ENCODE results near the gene TXNRD1. TPM values are rescaled to one million over a fixed set of nuclear protein-coding genes. Genes with fewer than 3 reads are reported as not detected.

Gene TXNRD1
- total RNA-seq, 1 donor from 2014 or later: 83.7 TPM

GRCh38 chr12:104280111-104280510 is 64.5 kb downstream of the TXNRD1 start:
- Mint-ChIP-seq H3K27ac (no peak overlapping the region), H3K4me3 (ENCODE audit: low read depth) (no peak overlapping the region), H3K9me3 (no peaks in the 10 kb centered on the region), H3K27me3 (ENCODE audit: low read depth) (no peaks in the 10 kb centered on the region), H3K4me1 (ENCODE audit: low read depth) (peaks cover 18% of the 10 kb centered on the region), H3K36me3 (ENCODE audit: low read depth) (no peaks in the 10 kb centered on the region)
- DNase-seq (ENCODE audit: low spot score): no peak
- intact Hi-C loops (cut with micrococcal nuclease): loop anchor here (10.0 kb wide), 1 partner anchor 215 kb away; the partner anchor contains the start of gene HCFC2

- no peak for DNase-seq (ENCODE audit: low spot score)
- H3K27ac Mint-ChIP-seq: no peak overlapping the region
- no peak overlapping the region for H3K4me3 Mint-ChIP-seq (ENCODE audit: low read depth)
- H3K36me3 Mint-ChIP-seq (ENCODE audit: low read depth): no peaks in the 10 kb centered on the region
- H3K27me3 Mint-ChIP-seq (ENCODE audit: low read depth): no peaks in the 10 kb centered on the region
- H3K9me3 Mint-ChIP-seq: no peaks in the 10 kb centered on the region
- intact Hi-C loops (cut with micrococcal nuclease): loop anchor here (10.0 kb wide), 1 partner anchor 216 kb away; the partner anchor contains the start of gene HCFC2
- peaks cover 19% of the 10 kb centered on the region for H3K4me1 Mint-ChIP-seq (ENCODE audit: low read depth)
Measured at GRCh38 chr12:104280717-104281458, 65.3 kb downstream of the TXNRD1 start.

GRCh38 chr12:104281636-104282035 is 66.1 kb downstream of the TXNRD1 start:
- H3K36me3 Mint-ChIP-seq (ENCODE audit: low read depth): no peaks in the 10 kb centered on the region
- H3K4me1 Mint-ChIP-seq (ENCODE audit: low read depth): peaks cover 22% of the 10 kb centered on the region
- no peak for DNase-seq (ENCODE audit: low spot score)
- intact Hi-C loops (cut with micrococcal nuclease): loop anchor here (10.0 kb wide), 1 partner anchor 217 kb away; the partner anchor contains the start of gene HCFC2
- no peaks in the 10 kb centered on the region for H3K9me3 Mint-ChIP-seq
- H3K27ac Mint-ChIP-seq: no peak overlapping the region
- no peaks in the 10 kb centered on the region for H3K27me3 Mint-ChIP-seq (ENCODE audit: low read depth)
- H3K4me3 Mint-ChIP-seq (ENCODE audit: low read depth): no peak overlapping the region

GRCh38 chr12:104282109-104282508 is 66.5 kb downstream of the TXNRD1 start:
- Mint-ChIP-seq H3K4me1 (ENCODE audit: low read depth) (peaks cover 23% of the 10 kb centered on the region), H3K36me3 (ENCODE audit: low read depth) (no peaks in the 10 kb centered on the region), H3K27me3 (ENCODE audit: low read depth) (no peaks in the 10 kb centered on the region), H3K9me3 (no peaks in the 10 kb centered on the region), H3K4me3 (ENCODE audit: low read depth) (no peak overlapping the region), H3K27ac (no peak overlapping the region)
- no peak for DNase-seq (ENCODE audit: low spot score)
- intact Hi-C loops (cut with micrococcal nuclease): loop anchor here (10.0 kb wide), 1 partner anchor 217 kb away; the partner anchor contains the start of gene HCFC2

- Mint-ChIP-seq H3K27me3 (ENCODE audit: low read depth) (no peaks in the 10 kb centered on the region), H3K9me3 (no peaks in the 10 kb centered on the region), H3K36me3 (ENCODE audit: low read depth) (peaks cover 16% of the 10 kb centered on the region), H3K27ac (peak overlapping the region; percentile 100), H3K4me1 (ENCODE audit: low read depth) (peaks cover 25% of the 10 kb centered on the region), H3K4me3 (ENCODE audit: low read depth) (peak overlapping the region; percentile 100)
- intact Hi-C loops (cut with micrococcal nuclease): loop anchor here (1.0 to 10.0 kb wide), 8 partner anchors 51 to 1045 kb away; partner anchors contain the start of genes C12orf75, HCFC2 and HSP90B1
- DNase-seq (ENCODE audit: low spot score): no peak
Measured at GRCh38 chr12:104285740-104286515, 70.3 kb downstream of the TXNRD1 start.

GRCh38 chr12:104286516-104287482 is 71.2 kb downstream of the TXNRD1 start:
- Mint-ChIP-seq H3K27me3 (ENCODE audit: low read depth) (no peaks in the 10 kb centered on the region), H3K9me3 (no peaks in the 10 kb centered on the region), H3K4me3 (ENCODE audit: low read depth) (peak overlapping the region; percentile 100), H3K27ac (peak overlapping the region; percentile 100), H3K4me1 (ENCODE audit: low read depth) (peaks cover 24% of the 10 kb centered on the region), H3K36me3 (ENCODE audit: low read depth) (peaks cover 20% of the 10 kb centered on the region)
- intact Hi-C loops (cut with micrococcal nuclease): loop anchor here (1.0 to 10.0 kb wide), 9 partner anchors 50 to 1044 kb away; partner anchors contain the start of genes C12orf75, HCFC2, HSP90B1 and NFYB
- DNase-seq (ENCODE audit: low spot score): peak; percentile 92

GRCh38 chr12:104288635-104289274 is 73.2 kb downstream of the TXNRD1 start:
- intact Hi-C loops (cut with micrococcal nuclease): loop anchor here (1.0 to 10.0 kb wide), 5 partner anchors 15 to 939 kb away; partner anchors contain the start of genes EID3 and HCFC2
- peaks cover 37% of the 10 kb centered on the region for H3K4me1 Mint-ChIP-seq (ENCODE audit: low read depth)
- peak; percentile 83 for DNase-seq (ENCODE audit: low spot score)

GRCh38 chr12:104290320-104290719 is 74.7 kb downstream of the TXNRD1 start:
- Mint-ChIP-seq H3K27ac (no peak overlapping the region), H3K4me3 (ENCODE audit: low read depth) (no peak overlapping the region), H3K36me3 (ENCODE audit: low read depth) (peaks cover 56% of the 10 kb centered on the region), H3K27me3 (ENCODE audit: low read depth) (no peaks in the 10 kb centered on the region), H3K9me3 (no peaks in the 10 kb centered on the region), H3K4me1 (ENCODE audit: low read depth) (peaks cover 46% of the 10 kb centered on the region)
- intact Hi-C loops (cut with micrococcal nuclease): no loop called here
- DNase-seq (ENCODE audit: low spot score): no peak

More at GRCh38 chr12:104288635-104289274, 73.2 kb downstream of the TXNRD1 start:
- peak overlapping the region; percentile 100 for H3K27ac Mint-ChIP-seq
- peaks cover 40% of the 10 kb centered on the region for H3K36me3 Mint-ChIP-seq (ENCODE audit: low read depth)
- peak overlapping the region; percentile 100 for H3K4me3 Mint-ChIP-seq (ENCODE audit: low read depth)
- no peaks in the 10 kb centered on the region for H3K9me3 Mint-ChIP-seq
- no peaks in the 10 kb centered on the region for H3K27me3 Mint-ChIP-seq (ENCODE audit: low read depth)

GRCh38 chr12:104290855-104291254 is 75.3 kb downstream of the TXNRD1 start:
- no peak for DNase-seq (ENCODE audit: low spot score)
- peaks cover 61% of the 10 kb centered on the region for H3K36me3 Mint-ChIP-seq (ENCODE audit: low read depth)
- peaks cover 47% of the 10 kb centered on the region for H3K4me1 Mint-ChIP-seq (ENCODE audit: low read depth)
- H3K27ac Mint-ChIP-seq: no peak overlapping the region
- H3K4me3 Mint-ChIP-seq (ENCODE audit: low read depth): no peak overlapping the region
- H3K27me3 Mint-ChIP-seq (ENCODE audit: low read depth): no peaks in the 10 kb centered on the region
- intact Hi-C loops (cut with micrococcal nuclease): no loop called here
- no peaks in the 10 kb centered on the region for H3K9me3 Mint-ChIP-seq

- Mint-ChIP-seq H3K9me3 (no peaks in the 10 kb centered on the region), H3K4me1 (ENCODE audit: low read depth) (peaks cover 44% of the 10 kb centered on the region), H3K27ac (no peak overlapping the region), H3K36me3 (ENCODE audit: low read depth) (peaks cover 68% of the 10 kb centered on the region), H3K4me3 (ENCODE audit: low read depth) (no peak overlapping the region), H3K27me3 (ENCODE audit: low read depth) (no peaks in the 10 kb centered on the region)
- intact Hi-C loops (cut with micrococcal nuclease): no loop called here
- no peak for DNase-seq (ENCODE audit: low spot score)
Measured at GRCh38 chr12:104291867-104292524, 76.4 kb downstream of the TXNRD1 start.

All from activated T-helper 2 cell treated with anti-CD3 and anti-CD28 coated beads, Interferon-gamma antibody, Interleukin-2, Interleukin-4, amounts not matched to agents 10 μg/mL and 5 μg/mL and 100 μg/mL, durations not matched to agents 14 hours and 24 hours and 36 hours (primary cell).